Thyroid gland (tissue), 4 donors: ENCODE data around the gene NPB.

ENCODE experiments used
- CTCF ChIP-seq, 6 experiments: fragments of 200-600 bp in 3 of 6; fragments of 450-650 bp in 3 of 6; sonication (generic) in 3 of 6; IDR thresholded peaks; one replicate each; pipeline ENCODE4 v1.5.1; 2016 to 2019; ENCODE audit warnings: antibody characterized with exemption in 6 of 6, mild to moderate bottlenecking in 2 of 6, inconsistent platforms in 1 of 6, moderate library complexity in 1 of 6
- POLR2A ChIP-seq, 2 donors: fragments of 450-650 bp; IDR thresholded peaks; one replicate each; pipeline ENCODE4 v1.6.1; 2017; ENCODE audit warnings: antibody characterized with exemption in 2 of 2, mild to moderate bottlenecking in 2 of 2, moderate library complexity in 1 of 2

DNA sequence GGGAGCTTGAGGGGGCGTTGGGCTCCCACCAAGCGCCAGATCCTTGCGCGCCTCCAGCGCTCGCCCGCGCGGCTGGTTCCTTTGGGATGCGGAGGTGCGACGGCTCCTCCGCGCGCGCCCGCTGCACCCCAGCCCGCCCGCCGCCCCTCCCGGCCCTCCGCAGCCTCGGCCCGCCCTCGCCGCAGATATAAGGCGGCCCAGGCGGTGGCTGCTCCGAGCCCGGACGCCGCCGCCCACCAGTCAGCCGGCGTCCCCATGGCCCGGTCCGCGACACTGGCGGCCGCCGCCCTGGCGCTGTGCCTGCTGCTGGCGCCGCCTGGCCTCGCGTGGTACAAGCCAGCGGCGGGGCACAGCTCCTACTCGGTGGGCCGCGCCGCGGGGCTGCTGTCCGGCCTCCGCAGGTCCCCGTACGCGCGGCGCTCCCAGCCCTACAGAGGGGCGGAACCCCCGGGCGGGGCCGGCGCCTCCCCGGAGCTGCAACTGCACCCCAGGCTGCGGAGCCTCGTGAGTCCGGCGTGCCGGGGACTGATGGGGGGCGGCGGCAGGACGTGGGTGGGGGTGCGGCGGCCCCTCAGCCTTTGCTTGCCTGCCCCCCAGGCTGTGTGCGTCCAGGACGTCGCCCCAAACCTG, at the start of gene NPB:
- TF ChIP-seq POLR2A (IDR thresholded peaks at IDR 0.05) (no peak), CTCF (IDR thresholded peaks at IDR 0.05) (no peak)
